GM23338 (cell line): Measurements from ENCODE around the gene ZER1. TPM values are rescaled to one million over a fixed set of nuclear protein-coding genes. Genes with fewer than 3 reads are reported as not detected.

ENCODE experiments used
- ATAC-seq: fragments of 200-7000 bp; cut with Tn5 transposase; 3 replicates; pipeline ENCODE4 v1.9.1; 2020
- DNase-seq: peaks from one replicate; pipeline ENCODE4 v3.0.0-alpha.2; 2015; ENCODE audit warnings: low spot score
- H2AFZ ChIP-seq: fragments of 200-600 bp; sonication (generic); 2 replicates; pipeline ENCODE4 v1.8.0; 2016; ENCODE audit warnings: antibody characterized with exemption, mild to moderate bottlenecking, moderate library complexity
- H3F3A ChIP-seq: fragments of 200-600 bp; sonication (generic); replicated peaks from 2 replicates; pipeline ENCODE4 v1.8.0; 2017; ENCODE audit warnings: antibody characterized with exemption, mixed run types, low read depth
- H3K27ac ChIP-seq: fragments of 200-600 bp; sonication (generic); 2 replicates; pipeline ENCODE4 v1.6.1; 2016; ENCODE audit warnings: low read depth
- H3K27me3 ChIP-seq: fragments of 200-600 bp; sonication (generic); 2 replicates; pipeline ENCODE4 v1.8.0; 2016; ENCODE audit warnings: mild to moderate bottlenecking, mixed run types, moderate library complexity; ENCODE audit not compliant: insufficient read depth
- H3K36me3 ChIP-seq: fragments of 200-600 bp; sonication (generic); 2 replicates; pipeline ENCODE4 v1.8.0; 2016; ENCODE audit warnings: mild to moderate bottlenecking; ENCODE audit not compliant: insufficient read depth
- H3K4me1 ChIP-seq: fragments of 200-600 bp; sonication (generic); 2 replicates; pipeline ENCODE4 v1.8.0; 2016; ENCODE audit warnings: mild to moderate bottlenecking, moderate library complexity; ENCODE audit not compliant: insufficient read depth
- H3K4me2 ChIP-seq: fragments of 200-600 bp; sonication (generic); 2 replicates; pipeline ENCODE4 v1.7.1; 2017; ENCODE audit warnings: mixed run types
- H3K4me3 ChIP-seq: fragments of 200-600 bp; sonication (generic); 2 replicates; pipeline ENCODE4 v1.6.1; 2016; ENCODE audit warnings: mixed run types
- H3K79me2 ChIP-seq: fragments of 200-600 bp; sonication (generic); replicated peaks from 2 replicates; pipeline ENCODE4 v1.8.0; 2017; ENCODE audit warnings: mild to moderate bottlenecking; ENCODE audit not compliant: insufficient read depth
- H3K9me2 ChIP-seq: fragments of 200-600 bp; sonication (generic); 2 replicates; pipeline ENCODE4 v1.8.0; 2017; ENCODE audit not compliant: insufficient read depth
- H4K20me1 ChIP-seq: fragments of 200-600 bp; sonication (generic); replicated peaks from 2 replicates; pipeline ENCODE4 v1.8.0; 2017; ENCODE audit warnings: mild to moderate bottlenecking; ENCODE audit not compliant: insufficient read depth
- H3K27ac Mint-ChIP-seq: 2 replicates; pipeline ENCODE4 v1.8.0; 2020; ENCODE audit warnings: inconsistent platforms, mild to moderate bottlenecking, moderate library complexity, mixed read lengths
- H3K27me3 Mint-ChIP-seq: 3 replicates; pipeline ENCODE4 v1.8.0; 2022; ENCODE audit warnings: low read depth, mild to moderate bottlenecking, moderate library complexity, mixed read lengths, inconsistent platforms; ENCODE audit not compliant: insufficient read depth, poor library complexity
- H3K36me3 Mint-ChIP-seq: 3 replicates; pipeline ENCODE4 v1.8.0; 2021; ENCODE audit warnings: low read depth, mild to moderate bottlenecking, inconsistent platforms, moderate library complexity, mixed read lengths
- H3K4me1 Mint-ChIP-seq: 3 replicates; pipeline ENCODE4 v1.8.0; 2020; ENCODE audit warnings: mild to moderate bottlenecking, inconsistent platforms, mixed read lengths
- H3K4me3 Mint-ChIP-seq: 3 replicates; pipeline ENCODE4 v1.8.0; 2021; ENCODE audit warnings: moderate library complexity, mild to moderate bottlenecking, inconsistent platforms, mixed read lengths
- H3K9me3 Mint-ChIP-seq: 3 replicates; pipeline ENCODE4 v1.8.0; 2020; ENCODE audit warnings: moderate library complexity, mild to moderate bottlenecking, inconsistent platforms, mixed read lengths
- CREB1 ChIP-seq: fragments of 250-450 bp; sonication (Bioruptor Pico); IDR thresholded peaks from 2 replicates; pipeline ENCODE4 v1.5.0; 2020; ENCODE audit warnings: low read depth, mild to moderate bottlenecking, moderate library complexity
- ETS1 ChIP-seq: IDR thresholded peaks from 2 replicates; pipeline ENCODE4 v1.6.1; 2016; ENCODE audit warnings: antibody characterized with exemption
- EZH2 ChIP-seq: fragments of 200-600 bp; sonication (generic); IDR thresholded peaks from one replicate; pipeline ENCODE4 v1.8.0; 2017; ENCODE audit warnings: antibody characterized with exemption, mild to moderate bottlenecking, low read depth; ENCODE audit not compliant: unreplicated experiment
- EZH2phosphoT487 ChIP-seq: fragments of 200-600 bp; sonication (generic); IDR thresholded peaks from one replicate; pipeline ENCODE4 v1.8.1; 2018; ENCODE audit warnings: antibody characterized with exemption; ENCODE audit not compliant: unreplicated experiment
- JUNB ChIP-seq: IDR thresholded peaks from one replicate; pipeline ENCODE4 v1.6.1; 2016; ENCODE audit warnings: antibody characterized with exemption; ENCODE audit not compliant: unreplicated experiment
- NANOG ChIP-seq: IDR thresholded peaks from 2 replicates; pipeline ENCODE4 v1.6.1; 2016; ENCODE audit warnings: antibody characterized with exemption, borderline replicate concordance
- POLR2AphosphoS5 ChIP-seq: IDR thresholded peaks from 2 replicates; pipeline ENCODE4 v1.6.1; 2016; ENCODE audit warnings: antibody characterized with exemption, low read depth
- REST ChIP-seq: IDR thresholded peaks from one replicate; pipeline ENCODE4 v1.6.1; 2018; ENCODE audit warnings: antibody characterized with exemption; ENCODE audit not compliant: unreplicated experiment
- STAT1 ChIP-seq: IDR thresholded peaks from one replicate; pipeline ENCODE4 v1.6.1; 2016; ENCODE audit warnings: antibody characterized with exemption; ENCODE audit not compliant: unreplicated experiment
- ZNF114 ChIP-seq: fragments of 250-450 bp; sonication (Bioruptor Pico); IDR thresholded peaks from 2 replicates; pipeline ENCODE4 v1.5.0; 2020; ENCODE audit warnings: mild to moderate bottlenecking, moderate library complexity
- ZNF331 ChIP-seq: fragments of 250-450 bp; sonication (Bioruptor Pico); IDR thresholded peaks from 2 replicates; pipeline ENCODE4 v1.5.0; 2020; ENCODE audit warnings: low read depth, mild to moderate bottlenecking, moderate library complexity
- long read RNA-seq: library from polyadenylated mRNA; unstranded; transcript quantifications from one replicate; pipeline ENCODE4 v2.0.0, GENCODE V29; 2020; ENCODE audit not compliant: unreplicated experiment
- polyA plus RNA-seq: library from polyadenylated mRNA; unstranded; fragments of >200 nt; fragmentation: Nextera tagmentation; extraction: Ambion mirVana; gene quantifications from 2 replicates; pipeline ENCODE4 v1.2.1, GENCODE V29; 2016
- total RNA-seq: library from RNA; depleted of rRNA; stranded (reverse); fragments of >200 nt; shearing (Covaris generic); gene quantifications from 2 replicates; pipeline ENCODE4 v1.2.3, GENCODE V29; 2014; rRNA removed
- TF ChIP-seq, protein P1 (sequence below), 2 experiments: fragments of 200-600 bp in 1 of 2; sonication (generic) in 1 of 2; conservative IDR thresholded peaks; 2 replicates each; pipeline versions ENCODE4 v1.5.1 to v1.6.1; 2016 to 2017; ENCODE audit warnings: antibody characterized with exemption in 2 of 2, low read depth in 2 of 2, mild to moderate bottlenecking in 2 of 2, moderate library complexity in 1 of 2
- TF ChIP-seq, protein P2 (sequence below): fragments of 250-450 bp; sonication (Bioruptor Pico); IDR thresholded peaks from 2 replicates; pipeline ENCODE4 v1.5.0; 2020; ENCODE audit warnings: mild to moderate bottlenecking, moderate library complexity

Gene ZER1
- total RNA-seq (14.4 and 23.9 TPM in 2 replicates), polyA plus RNA-seq (6.5 and 7.0 TPM in 2 replicates)
- long read RNA-seq, partial matches to known transcripts, result 0 of 4 reads
- long read RNA-seq, other reads (novel, unspliced or antisense), result 4 of 4 reads

GRCh38 chr9:128771745-128772519 lies at the start of gene ZER1:
ZER1 (minus strand) TSS chr9:128771927; CDS start chr9:128755565, 16,362 bp downstream.
- no peaks in the 10 kb centered on the region for H3K9me2 ChIP-seq
- H3K4me1 ChIP-seq, result peaks cover 9% of the 10 kb centered on the region
- H3K4me1 Mint-ChIP-seq, result peaks cover 7% of the 10 kb centered on the region
- peak within 1 kb of the TSS; percentile 99 for H3K27ac ChIP-seq
- H3K4me3 Mint-ChIP-seq, result peak within 1 kb of the TSS; percentile 94
- no peaks in the 10 kb centered on the region for H3K27me3 ChIP-seq
- peak within 1 kb of the TSS; percentile 97 for H3K4me3 ChIP-seq
- peak; percentile 93 for ATAC-seq
- H2AFZ ChIP-seq, result peak within 1 kb of the TSS; percentile 99
- H3K27ac Mint-ChIP-seq, result peak within 1 kb of the TSS; percentile 97
- peaks cover 26% of the 10 kb centered on the region for H3F3A ChIP-seq
- no peaks in the 10 kb centered on the region; the same call in 1 of the 3 replicates for H3K36me3 Mint-ChIP-seq
- H3K4me2 ChIP-seq, result peak within 1 kb of the TSS; percentile 97
- peak; percentile 96 for DNase-seq
- peaks cover 16% of the 10 kb centered on the region for H3K79me2 ChIP-seq
- no peaks in the 10 kb centered on the region for H3K36me3 ChIP-seq
- peaks cover 8% of the 10 kb centered on the region; the same call in 2 of the 3 replicates for H3K9me3 Mint-ChIP-seq
- H4K20me1 ChIP-seq, result no peaks in the 10 kb centered on the region
- H3K27me3 Mint-ChIP-seq, result peaks cover 12% of the 10 kb centered on the region
- no peak for TF ChIP-seq EZH2phosphoT487
- TF ChIP-seq, protein P1, sequence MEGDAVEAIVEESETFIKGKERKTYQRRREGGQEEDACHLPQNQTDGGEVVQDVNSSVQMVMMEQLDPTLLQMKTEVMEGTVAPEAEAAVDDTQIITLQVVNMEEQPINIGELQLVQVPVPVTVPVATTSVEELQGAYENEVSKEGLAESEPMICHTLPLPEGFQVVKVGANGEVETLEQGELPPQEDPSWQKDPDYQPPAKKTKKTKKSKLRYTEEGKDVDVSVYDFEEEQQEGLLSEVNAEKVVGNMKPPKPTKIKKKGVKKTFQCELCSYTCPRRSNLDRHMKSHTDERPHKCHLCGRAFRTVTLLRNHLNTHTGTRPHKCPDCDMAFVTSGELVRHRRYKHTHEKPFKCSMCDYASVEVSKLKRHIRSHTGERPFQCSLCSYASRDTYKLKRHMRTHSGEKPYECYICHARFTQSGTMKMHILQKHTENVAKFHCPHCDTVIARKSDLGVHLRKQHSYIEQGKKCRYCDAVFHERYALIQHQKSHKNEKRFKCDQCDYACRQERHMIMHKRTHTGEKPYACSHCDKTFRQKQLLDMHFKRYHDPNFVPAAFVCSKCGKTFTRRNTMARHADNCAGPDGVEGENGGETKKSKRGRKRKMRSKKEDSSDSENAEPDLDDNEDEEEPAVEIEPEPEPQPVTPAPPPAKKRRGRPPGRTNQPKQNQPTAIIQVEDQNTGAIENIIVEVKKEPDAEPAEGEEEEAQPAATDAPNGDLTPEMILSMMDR (conservative IDR thresholded peaks at IDR 0.05; ENCODE audit: low read depth in 2 of 2), result no peak
- no peak for TF ChIP-seq ZNF331 (CRISPR knock-in tag)
- TF ChIP-seq REST, result no peak
- TF ChIP-seq, protein P2, sequence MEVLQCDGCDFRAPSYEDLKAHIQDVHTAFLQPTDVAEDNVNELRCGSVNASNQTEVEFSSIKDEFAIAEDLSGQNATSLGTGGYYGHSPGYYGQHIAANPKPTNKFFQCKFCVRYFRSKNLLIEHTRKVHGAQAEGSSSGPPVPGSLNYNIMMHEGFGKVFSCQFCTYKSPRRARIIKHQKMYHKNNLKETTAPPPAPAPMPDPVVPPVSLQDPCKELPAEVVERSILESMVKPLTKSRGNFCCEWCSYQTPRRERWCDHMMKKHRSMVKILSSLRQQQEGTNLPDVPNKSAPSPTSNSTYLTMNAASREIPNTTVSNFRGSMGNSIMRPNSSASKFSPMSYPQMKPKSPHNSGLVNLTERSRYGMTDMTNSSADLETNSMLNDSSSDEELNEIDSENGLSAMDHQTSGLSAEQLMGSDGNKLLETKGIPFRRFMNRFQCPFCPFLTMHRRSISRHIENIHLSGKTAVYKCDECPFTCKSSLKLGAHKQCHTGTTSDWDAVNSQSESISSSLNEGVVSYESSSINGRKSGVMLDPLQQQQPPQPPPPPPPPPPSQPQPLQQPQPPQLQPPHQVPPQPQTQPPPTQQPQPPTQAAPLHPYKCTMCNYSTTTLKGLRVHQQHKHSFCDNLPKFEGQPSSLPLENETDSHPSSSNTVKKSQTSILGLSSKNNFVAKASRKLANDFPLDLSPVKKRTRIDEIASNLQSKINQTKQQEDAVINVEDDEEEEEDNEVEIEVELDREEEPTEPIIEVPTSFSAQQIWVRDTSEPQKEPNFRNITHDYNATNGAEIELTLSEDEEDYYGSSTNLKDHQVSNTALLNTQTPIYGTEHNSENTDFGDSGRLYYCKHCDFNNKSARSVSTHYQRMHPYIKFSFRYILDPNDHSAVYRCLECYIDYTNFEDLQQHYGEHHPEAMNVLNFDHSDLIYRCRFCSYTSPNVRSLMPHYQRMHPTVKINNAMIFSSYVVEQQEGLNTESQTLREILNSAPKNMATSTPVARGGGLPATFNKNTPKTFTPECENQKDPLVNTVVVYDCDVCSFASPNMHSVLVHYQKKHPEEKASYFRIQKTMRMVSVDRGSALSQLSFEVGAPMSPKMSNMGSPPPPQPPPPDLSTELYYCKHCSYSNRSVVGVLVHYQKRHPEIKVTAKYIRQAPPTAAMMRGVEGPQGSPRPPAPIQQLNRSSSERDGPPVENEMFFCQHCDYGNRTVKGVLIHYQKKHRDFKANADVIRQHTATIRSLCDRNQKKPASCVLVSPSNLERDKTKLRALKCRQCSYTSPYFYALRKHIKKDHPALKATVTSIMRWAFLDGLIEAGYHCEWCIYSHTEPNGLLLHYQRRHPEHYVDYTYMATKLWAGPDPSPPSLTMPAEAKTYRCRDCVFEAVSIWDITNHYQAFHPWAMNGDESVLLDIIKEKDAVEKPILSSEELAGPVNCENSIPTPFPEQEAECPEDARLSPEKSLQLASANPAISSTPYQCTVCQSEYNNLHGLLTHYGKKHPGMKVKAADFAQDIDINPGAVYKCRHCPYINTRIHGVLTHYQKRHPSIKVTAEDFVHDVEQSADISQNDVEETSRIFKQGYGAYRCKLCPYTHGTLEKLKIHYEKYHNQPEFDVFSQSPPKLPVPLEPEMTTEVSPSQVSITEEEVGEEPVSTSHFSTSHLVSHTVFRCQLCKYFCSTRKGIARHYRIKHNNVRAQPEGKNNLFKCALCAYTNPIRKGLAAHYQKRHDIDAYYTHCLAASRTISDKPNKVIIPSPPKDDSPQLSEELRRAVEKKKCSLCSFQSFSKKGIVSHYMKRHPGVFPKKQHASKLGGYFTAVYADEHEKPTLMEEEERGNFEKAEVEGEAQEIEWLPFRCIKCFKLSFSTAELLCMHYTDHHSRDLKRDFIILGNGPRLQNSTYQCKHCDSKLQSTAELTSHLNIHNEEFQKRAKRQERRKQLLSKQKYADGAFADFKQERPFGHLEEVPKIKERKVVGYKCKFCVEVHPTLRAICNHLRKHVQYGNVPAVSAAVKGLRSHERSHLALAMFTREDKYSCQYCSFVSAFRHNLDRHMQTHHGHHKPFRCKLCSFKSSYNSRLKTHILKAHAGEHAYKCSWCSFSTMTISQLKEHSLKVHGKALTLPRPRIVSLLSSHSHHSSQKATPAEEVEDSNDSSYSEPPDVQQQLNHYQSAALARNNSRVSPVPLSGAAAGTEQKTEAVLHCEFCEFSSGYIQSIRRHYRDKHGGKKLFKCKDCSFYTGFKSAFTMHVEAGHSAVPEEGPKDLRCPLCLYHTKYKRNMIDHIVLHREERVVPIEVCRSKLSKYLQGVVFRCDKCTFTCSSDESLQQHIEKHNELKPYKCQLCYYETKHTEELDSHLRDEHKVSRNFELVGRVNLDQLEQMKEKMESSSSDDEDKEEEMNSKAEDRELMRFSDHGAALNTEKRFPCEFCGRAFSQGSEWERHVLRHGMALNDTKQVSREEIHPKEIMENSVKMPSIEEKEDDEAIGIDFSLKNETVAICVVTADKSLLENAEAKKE (CRISPR knock-in tag), result no peak
- no peak for TF ChIP-seq STAT1
- TF ChIP-seq POLR2AphosphoS5, result peak; percentile 62
- no peak for TF ChIP-seq ZNF114
- peak; percentile 59; the same call in 1 of the 2 replicates for TF ChIP-seq ETS1
- TF ChIP-seq JUNB, result no peak
- no peak for TF ChIP-seq NANOG
- TF ChIP-seq EZH2, result no peak
- peak; percentile 96 for TF ChIP-seq CREB1 (CRISPR knock-in tag)
